Sigmoid colon (tissue), 7 donors: ENCODE results near the gene GMDS. TPM values are rescaled to one million over a fixed set of nuclear protein-coding genes. Genes with fewer than 3 reads are reported as not detected.

Source experiments
- DNase-seq: peaks from one replicate; pipeline ENCODE4 v3.0.0-alpha.2; 2019
- H3K27ac ChIP-seq, 4 donors: fragments of 200-600 bp; sonication (generic); one replicate each; pipeline ENCODE4 v1.5.1; 2016 to 2019; ENCODE audit warnings: mild to moderate bottlenecking in 1 of 4
- H3K27me3 ChIP-seq, 3 donors: fragments of 200-600 bp; sonication (generic); one replicate each; pipeline ENCODE4 v1.5.1; 2019; ENCODE audit warnings: mild to moderate bottlenecking in 1 of 3
- H3K36me3 ChIP-seq, 4 donors: fragments of 200-600 bp; sonication (generic); one replicate each; pipeline ENCODE4 v1.5.1; 2016 to 2019
- H3K4me1 ChIP-seq, 4 donors: fragments of 200-600 bp; sonication (generic); one replicate each; pipeline ENCODE4 v1.5.1; 2017 to 2019
- H3K4me3 ChIP-seq, 4 donors: fragments of 200-600 bp; sonication (generic); one replicate each; pipeline ENCODE4 v1.5.1; 2017 to 2019; ENCODE audit warnings: mild to moderate bottlenecking in 2 of 4, moderate library complexity in 1 of 4
- H3K9me3 ChIP-seq, 4 donors: fragments of 200-600 bp in 3 of 4; sonication (generic) in 3 of 4; one replicate each; pipeline versions ENCODE4 v1.5.1 to v1.6.1; 2013 to 2019
- CTCF ChIP-seq, 4 experiments: fragments of 450-650 bp in 3 of 4; fragments of 200-600 bp in 1 of 4; IDR thresholded peaks; one replicate each; pipeline ENCODE4 v1.5.1; 2016 to 2019; ENCODE audit warnings: antibody characterized with exemption in 4 of 4, mild to moderate bottlenecking in 3 of 4, moderate library complexity in 2 of 4
- EP300 ChIP-seq, 4 donors: sonication (generic); formaldehyde crosslinking; IDR thresholded peaks; one replicate each; pipeline ENCODE4 v1.6.1; 2017; ENCODE audit warnings: antibody characterized with exemption in 4 of 4
- POLR2A ChIP-seq, 2 donors: fragments of 450-650 bp; IDR thresholded peaks; one replicate each; pipeline ENCODE4 v1.6.1; 2016; ENCODE audit warnings: antibody characterized with exemption in 2 of 2, mild to moderate bottlenecking in 2 of 2, moderate library complexity in 2 of 2
- POLR2AphosphoS5 ChIP-seq, 4 donors: sonication (generic); formaldehyde crosslinking; IDR thresholded peaks; one replicate each; pipeline ENCODE4 v1.6.1; 2017; ENCODE audit warnings: antibody characterized with exemption in 4 of 4
- WGBS, 2 donors: extraction: QIAGEN DNeasy Blood & Tissue Kit; methylation state at CpG; one replicate each; pipeline ENCODE4 v1.1.7; 2013; 5-methylcytosine and 5-hydroxymethylcytosine counted together
- intact Hi-C: fragments of 100-400 bp; cut with DNase I; formaldehyde crosslinking; loops from one replicate; pipeline ENCODE4 v1.15.1; 2023
- polyA plus RNA-seq, 3 donors: library from polyadenylated mRNA; stranded (reverse); fragments of 200-250 nt; gene quantifications; one replicate each; pipeline ENCODE4 v1.2.3, GENCODE V29; 2013
- total RNA-seq, 4 donors: library from RNA; depleted of rRNA; stranded (reverse); fragments of >200 nt; gene quantifications; one replicate each; pipeline ENCODE4 v1.1.0, GENCODE V29; 2016
- donor health status: healthy with polysubstance abuse.
- donor health status: Bipolar disorder and iron deficiency.
- donor health status: healthy.

The GMDS gene
- total and polyA plus RNA-seq, 7 donors, result 3.1 to 173 (median 9.4) TPM

GRCh38 chr6:1906609-1907008, 338.8 kb downstream of the GMDS start:
- intact Hi-C loops, result no loop called here
- 92 to 95% methylated on average over 6 of the region's 6 CpGs for WGBS, 2 donors
- H3K4me3 ChIP-seq, result no peak overlapping the region
- no peaks in the 10 kb centered on the region for H3K36me3 ChIP-seq
- peaks cover 0 to 8% (median 5%) of the 10 kb centered on the region in 4 donors for H3K4me1 ChIP-seq
- H3K27me3 ChIP-seq, result no peaks in the 10 kb centered on the region
- no peaks in the 10 kb centered on the region for H3K9me3 ChIP-seq
- no peak overlapping the region for H3K27ac ChIP-seq
- DNase-seq, result no peak
- TF ChIP-seq POLR2AphosphoS5 (IDR thresholded peaks at IDR 0.05) (no peak), CTCF (IDR thresholded peaks at IDR 0.05) (no peak), EP300 (IDR thresholded peaks at IDR 0.05) (no peak), POLR2A (IDR thresholded peaks at IDR 0.05) (no peak)

- 69 to 81% methylated on average over 1 of the region's 1 CpG for WGBS, 2 donors
- Histone ChIP-seq H3K4me1 (peaks cover 0 to 8% (median 5%) of the 10 kb centered on the region in 4 donors), H3K27me3 (no peaks in the 10 kb centered on the region), H3K36me3 (no peaks in the 10 kb centered on the region), H3K4me3 (no peak overlapping the region), H3K9me3 (no peaks in the 10 kb centered on the region), H3K27ac (no peak overlapping the region)
- no peak for DNase-seq
- intact Hi-C loops, result no loop called here
- TF ChIP-seq EP300 (IDR thresholded peaks at IDR 0.05) (no peak), POLR2AphosphoS5 (IDR thresholded peaks at IDR 0.05) (no peak), POLR2A (IDR thresholded peaks at IDR 0.05) (no peak)
Observed at GRCh38 chr6:1906014-1906413, 339.4 kb downstream of the GMDS start.

GRCh38 chr6:1904898-1905297, 340.5 kb downstream of the GMDS start:
- no peak overlapping the region for H3K27ac ChIP-seq

GRCh38 chr6:1904466-1904799, 341.0 kb downstream of the GMDS start:
- no peak for DNase-seq
- 84 to 85% methylated on average over 9 of the region's 9 CpGs for WGBS, 2 donors
- Histone ChIP-seq H3K9me3 (no peaks in the 10 kb centered on the region), H3K4me3 (no peak overlapping the region), H3K27me3 (no peaks in the 10 kb centered on the region), H3K27ac (no peak overlapping the region), H3K36me3 (no peaks in the 10 kb centered on the region), H3K4me1 (peaks cover 0 to 8% (median 5%) of the 10 kb centered on the region in 4 donors)
- TF ChIP-seq EP300 (IDR thresholded peaks at IDR 0.05) (no peak), CTCF (IDR thresholded peaks at IDR 0.05) (no peak), POLR2A (IDR thresholded peaks at IDR 0.05) (no peak), POLR2AphosphoS5 (IDR thresholded peaks at IDR 0.05) (no peak)
- intact Hi-C loops, result no loop called here

More at GRCh38 chr6:1904898-1905297, 340.5 kb downstream of the GMDS start:
- Histone ChIP-seq H3K4me3 (no peak overlapping the region), H3K9me3 (no peaks in the 10 kb centered on the region), H3K36me3 (no peaks in the 10 kb centered on the region), H3K4me1 (peaks cover 0 to 8% (median 5%) of the 10 kb centered on the region in 4 donors), H3K27me3 (no peaks in the 10 kb centered on the region)
- TF ChIP-seq CTCF (IDR thresholded peaks at IDR 0.05) (no peak), POLR2A (IDR thresholded peaks at IDR 0.05) (no peak), EP300 (IDR thresholded peaks at IDR 0.05) (no peak), POLR2AphosphoS5 (IDR thresholded peaks at IDR 0.05) (no peak)
- WGBS, 2 donors, result 93 to 95% methylated on average over 6 of the region's 6 CpGs
- intact Hi-C loops, result no loop called here
- no peak for DNase-seq

GRCh38 chr6:1903780-1904465, 341.5 kb downstream of the GMDS start:
- no peaks in the 10 kb centered on the region for H3K27me3 ChIP-seq
- peaks cover 0 to 8% (median 5%) of the 10 kb centered on the region in 4 donors for H3K4me1 ChIP-seq
- 75 to 91% methylated on average over 9 of the region's 9 CpGs for WGBS, 2 donors
- no peaks in the 10 kb centered on the region for H3K36me3 ChIP-seq
- no peak overlapping the region for H3K27ac ChIP-seq
- no peak overlapping the region for H3K4me3 ChIP-seq
- TF ChIP-seq POLR2A (IDR thresholded peaks at IDR 0.05), result no peak
- no peak for TF ChIP-seq EP300 (IDR thresholded peaks at IDR 0.05)
- no peak for TF ChIP-seq CTCF (IDR thresholded peaks at IDR 0.05)
- peak in 1 of 4 donors; percentile 17 for TF ChIP-seq POLR2AphosphoS5 (IDR thresholded peaks at IDR 0.05)
- intact Hi-C loops, result no loop called here
- no peaks in the 10 kb centered on the region for H3K9me3 ChIP-seq
- DNase-seq, result no peak
